Neuronal stem cell (in vitro differentiated cells): ENCODE data around the gene HOXB7.

ENCODE experiments used
- DNase-seq: peaks from one replicate; pipeline ENCODE4 v3.0.0-alpha.2; 2013; ENCODE audit warnings: low spot score
- H2AFZ ChIP-seq: one replicate; pipeline ENCODE4 v1.6.1; 2013; ENCODE audit warnings: mild to moderate bottlenecking, low read length, inconsistent platforms
- H2AK5ac ChIP-seq: 2 replicates; pipeline ENCODE4 v1.6.1; 2013; ENCODE audit warnings: low read depth, mild to moderate bottlenecking, inconsistent platforms, low read length, moderate library complexity, mixed read lengths
- H2BK120ac ChIP-seq: 2 replicates; pipeline ENCODE4 v1.6.1; 2013; ENCODE audit warnings: low read depth, mild to moderate bottlenecking, inconsistent platforms, low read length, moderate library complexity, mixed read lengths
- H2BK12ac ChIP-seq: one replicate; pipeline ENCODE4 v1.6.1; 2013; ENCODE audit warnings: low read length, inconsistent platforms
- H2BK15ac ChIP-seq: 2 replicates; pipeline ENCODE4 v1.6.1; 2013; ENCODE audit warnings: mild to moderate bottlenecking, low read length, inconsistent platforms, mixed read lengths
- H2BK5ac ChIP-seq: one replicate; pipeline ENCODE4 v1.6.1; 2013; ENCODE audit warnings: inconsistent platforms, mild to moderate bottlenecking, low read length, moderate library complexity
- H3K14ac ChIP-seq: one replicate; pipeline ENCODE4 v1.6.1; 2013; ENCODE audit warnings: low read length, inconsistent platforms
- H3K18ac ChIP-seq: 2 replicates; pipeline ENCODE4 v1.6.1; 2013; ENCODE audit warnings: low read length, inconsistent platforms
- H3K23ac ChIP-seq: 2 replicates; pipeline ENCODE4 v1.6.1; 2013; ENCODE audit warnings: low read depth, mild to moderate bottlenecking, mixed read lengths, low read length, inconsistent platforms; ENCODE audit not compliant: poor library complexity
- H3K27ac ChIP-seq: replicated peaks from 3 replicates; pipeline ENCODE4 v1.5.1; 2013; ENCODE audit warnings: low read length, inconsistent platforms
- H3K27me3 ChIP-seq, 3 experiments: 2 replicates each; pipeline ENCODE4 v1.6.1; 2013; ENCODE audit warnings: low read length in 3 of 3, mild to moderate bottlenecking in 2 of 3, inconsistent platforms in 1 of 3, low read depth in 1 of 3, mixed read lengths in 1 of 3, moderate library complexity in 1 of 3; ENCODE audit not compliant: control insufficient read depth in 3 of 3, insufficient read depth in 3 of 3
- H3K36me3 ChIP-seq, 2 donors: replicated peaks in 1 of 2; 2 replicates each; pipeline ENCODE4 v1.6.1; 2013; ENCODE audit warnings: low read length in 2 of 2; ENCODE audit not compliant: control insufficient read depth in 2 of 2, insufficient read depth in 2 of 2
- H3K4ac ChIP-seq: 2 replicates; pipeline ENCODE4 v1.6.1; 2013; ENCODE audit warnings: inconsistent platforms, mild to moderate bottlenecking, low read length, moderate library complexity
- H3K4me1 ChIP-seq, 2 donors: 1 replicate in 1 of 2; 2 replicates in 1 of 2; pipeline ENCODE4 v1.6.1; 2013; ENCODE audit warnings: low read length in 2 of 2, low read depth in 1 of 2; ENCODE audit not compliant: control insufficient read depth in 2 of 2, insufficient read depth in 1 of 2
- H3K4me2 ChIP-seq: one replicate; pipeline ENCODE4 v1.6.1; 2013; ENCODE audit warnings: mild to moderate bottlenecking, low read length, inconsistent platforms; ENCODE audit not compliant: insufficient read depth, poor library complexity, severe bottlenecking
- H3K4me3 ChIP-seq, 2 donors: 2 replicates each; pipeline ENCODE4 v1.5.1; 2013; ENCODE audit warnings: low read length in 2 of 2, mild to moderate bottlenecking in 2 of 2, inconsistent platforms in 1 of 2, moderate library complexity in 1 of 2
- H3K79me1 ChIP-seq: one replicate; pipeline ENCODE4 v1.6.1; 2013; ENCODE audit warnings: low read depth, mild to moderate bottlenecking, inconsistent platforms, low read length, moderate library complexity
- H3K9ac ChIP-seq: one replicate; pipeline ENCODE4 v1.6.1; 2013; ENCODE audit warnings: mild to moderate bottlenecking, low read depth, low read length, inconsistent platforms; ENCODE audit not compliant: poor library complexity
- H3K9me3 ChIP-seq, 2 donors: replicated peaks in 1 of 2; 2 replicates each; pipeline versions ENCODE3 to v1.6.1; 2013; ENCODE audit warnings: low read length in 2 of 2, mild to moderate bottlenecking in 2 of 2, inconsistent platforms in 1 of 2, low read depth in 1 of 2, mixed read lengths in 1 of 2, moderate library complexity in 1 of 2; ENCODE audit not compliant: control insufficient read depth in 2 of 2, insufficient read depth in 1 of 2
- H4K8ac ChIP-seq: one replicate; pipeline ENCODE4 v1.6.1; 2013; ENCODE audit warnings: low read depth, mild to moderate bottlenecking, inconsistent platforms, low read length, moderate library complexity
- H4K91ac ChIP-seq: one replicate; pipeline ENCODE4 v1.6.1; 2013; ENCODE audit warnings: low read length, low read depth, mild to moderate bottlenecking, inconsistent platforms; ENCODE audit not compliant: poor library complexity
- WGBS, 2 donors: extraction: QIAGEN DNeasy Blood & Tissue Kit; methylation state at CpG; one replicate each; pipeline ENCODE4 v1.1.7; 2013; ENCODE audit warnings: missing lambda C conversion rate in 2 of 2, mixed read lengths in 1 of 2; ENCODE audit not compliant: insufficient read length in 2 of 2, insufficient replicate concordance in 1 of 2; ENCODE audit errors: extremely low coverage in 2 of 2; 5-methylcytosine and 5-hydroxymethylcytosine counted together

HOXB7 gene

DNA sequence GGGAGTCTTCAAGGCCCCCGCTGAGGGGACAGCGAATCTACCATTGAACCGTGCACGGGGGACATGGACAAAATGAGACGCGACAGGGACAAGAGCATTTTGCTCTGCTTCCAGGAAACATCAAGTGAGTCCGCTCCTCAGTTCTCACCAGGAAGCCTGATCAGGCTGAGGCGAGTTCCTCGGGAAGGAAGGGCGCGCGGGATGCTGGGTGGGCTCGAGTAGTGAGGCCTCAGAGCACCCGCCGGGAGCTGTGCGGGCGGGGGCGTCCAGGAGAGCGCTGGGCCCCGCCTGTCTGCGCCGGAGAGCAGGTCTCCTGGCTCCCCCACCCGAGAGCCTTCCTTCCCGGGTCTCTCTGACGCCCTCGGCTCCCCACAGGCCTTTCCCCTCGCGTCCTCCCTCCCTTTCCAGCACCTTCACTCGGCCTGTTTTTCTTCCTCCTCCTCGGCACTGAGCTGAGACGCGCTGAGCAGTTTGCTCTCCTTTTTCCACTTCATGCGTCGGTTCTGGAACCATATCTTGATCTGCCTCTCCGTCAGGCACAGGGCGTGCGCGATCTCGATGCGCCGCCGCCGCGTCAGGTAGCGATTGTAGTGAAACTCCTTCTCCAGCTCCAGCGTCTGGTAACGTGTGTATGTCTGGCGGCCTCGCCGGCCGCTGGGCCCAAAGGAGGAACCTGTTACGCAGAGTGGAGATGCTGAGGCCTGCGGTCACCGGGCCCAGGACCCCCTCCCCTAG lies 14.7 kb downstream of the HOXB7 start:
- H3K4me1 ChIP-seq, result no peaks in the 10 kb centered on the region
- no peak overlapping the region for H3K27ac ChIP-seq
- WGBS, 2 donors, result no CpG with 5 or more reads among the region's 54 CpGs
- no peak overlapping the region for H2AK5ac ChIP-seq
- peaks cover 0 to 4% of the 10 kb centered on the region in 2 donors for H3K9me3 ChIP-seq
- no peak overlapping the region for H3K4ac ChIP-seq
- no peak overlapping the region for H4K91ac ChIP-seq
- H3K36me3 ChIP-seq, result no peaks in the 10 kb centered on the region
- H3K27me3 ChIP-seq, result peaks cover 71 to 100% (median 100%) of the 10 kb centered on the region in 3 experiments
- peak overlapping the region; percentile 29 for H2AFZ ChIP-seq
- H3K4me2 ChIP-seq, result no peak overlapping the region
- no peak for DNase-seq
- no peak overlapping the region for H3K4me3 ChIP-seq
- H3K79me1 ChIP-seq, result no peaks in the 10 kb centered on the region
- no peak overlapping the region for H2BK5ac ChIP-seq
- H3K18ac ChIP-seq, result no peak overlapping the region
- H3K9ac ChIP-seq, result no peak overlapping the region
- no peak overlapping the region for H3K14ac ChIP-seq
- no peak overlapping the region for H2BK15ac ChIP-seq
- H3K23ac ChIP-seq, result peak overlapping the region; percentile 3
- H2BK12ac ChIP-seq, result no peak overlapping the region
- H2BK120ac ChIP-seq, result no peak overlapping the region
- no peak overlapping the region for H4K8ac ChIP-seq

DNA sequence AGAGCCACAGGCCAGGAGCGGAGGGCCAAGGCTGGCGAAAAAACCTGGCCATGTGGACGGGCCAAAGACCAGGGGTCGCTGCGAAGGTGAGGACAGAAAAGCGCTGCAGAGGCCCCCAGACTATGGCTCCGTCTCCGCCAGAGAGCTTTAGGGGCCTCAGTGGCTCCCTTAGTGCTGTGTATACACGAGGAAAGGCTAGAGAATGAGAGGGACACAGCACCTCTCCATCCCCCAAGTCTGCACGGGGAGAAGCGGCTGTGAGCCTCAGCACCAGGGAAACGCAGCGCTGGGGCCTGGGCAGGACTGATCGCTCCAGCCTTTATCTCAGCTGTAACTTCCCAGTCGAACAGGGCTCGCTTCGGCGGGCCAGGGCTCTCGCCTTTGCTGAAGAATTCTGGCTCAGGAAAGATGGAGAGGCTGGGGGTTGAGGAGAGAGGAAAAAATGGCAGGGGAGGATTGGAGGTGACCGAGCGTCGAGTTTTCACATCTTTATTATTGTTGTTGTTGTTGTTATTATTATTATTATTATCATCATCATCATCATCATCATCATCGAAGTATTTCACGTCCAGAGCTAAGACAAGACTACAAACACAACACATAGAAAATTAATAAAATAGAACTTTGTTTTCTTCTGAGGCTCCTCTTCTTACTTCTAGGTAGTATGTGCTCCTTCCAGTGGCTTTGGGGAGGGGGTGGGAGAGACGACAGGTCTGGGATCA lies 15.4 kb downstream of the HOXB7 start:
- H2BK120ac ChIP-seq, result no peak overlapping the region

DNA sequence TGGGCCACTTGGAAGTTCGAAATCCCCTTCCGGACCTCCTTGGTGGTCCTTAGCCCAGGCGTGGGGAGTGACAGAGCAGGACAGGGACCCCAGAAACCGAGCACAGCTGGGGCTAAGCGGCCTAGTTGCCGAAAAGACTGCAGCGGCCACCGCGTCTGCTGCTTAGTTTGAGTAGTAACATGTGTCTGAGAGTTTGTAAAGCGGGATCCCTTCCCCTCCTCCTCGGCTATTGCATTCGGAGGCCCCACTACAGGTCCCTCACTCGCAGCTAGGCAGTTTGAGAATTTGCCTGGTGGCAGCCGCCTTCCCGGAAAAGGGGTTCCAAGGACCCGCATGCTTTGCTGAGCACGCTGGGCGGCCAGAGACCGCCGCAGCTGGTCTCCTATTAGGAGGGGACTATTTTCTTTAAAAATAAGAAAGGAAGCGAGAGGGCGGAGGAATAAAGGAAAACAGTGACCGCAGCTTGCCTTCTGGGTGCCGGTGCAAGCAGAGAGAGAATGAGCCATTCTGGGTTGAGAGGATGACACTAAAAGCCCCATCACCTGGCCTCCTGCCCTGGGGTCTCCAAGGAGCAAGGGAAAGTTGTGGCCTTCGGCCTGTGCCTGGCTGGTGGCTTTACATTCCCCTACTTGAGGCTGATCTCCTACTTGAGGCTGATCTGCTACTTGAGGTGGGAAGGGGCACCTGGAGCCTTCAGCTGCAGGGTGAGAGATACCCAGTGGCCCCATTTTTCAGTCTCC lies 16.1 kb downstream of the HOXB7 start:
- Histone ChIP-seq H4K8ac (no peak overlapping the region), H2BK120ac (no peak overlapping the region), H3K4me2 (no peak overlapping the region), H2AFZ (peak overlapping the region; percentile 53), H4K91ac (no peak overlapping the region), H3K36me3 (no peaks in the 10 kb centered on the region), H3K4ac (no peak overlapping the region), H3K27ac (no peak overlapping the region), H2BK5ac (no peak overlapping the region), H2BK12ac (no peak overlapping the region), H3K79me1 (no peaks in the 10 kb centered on the region), H3K9me3 (peaks cover 0 to 4% of the 10 kb centered on the region in 2 donors), H3K18ac (no peak overlapping the region), H3K9ac (no peak overlapping the region), H3K27me3 (peaks cover 66 to 100% (median 100%) of the 10 kb centered on the region in 3 experiments), H2AK5ac (no peak overlapping the region), H2BK15ac (no peak overlapping the region), H3K14ac (no peak overlapping the region), H3K4me3 (no peak overlapping the region), H3K23ac (no peak overlapping the region), H3K4me1 (no peaks in the 10 kb centered on the region)
- DNase-seq, result no peak
- no CpG with 5 or more reads among the region's 25 CpGs for WGBS, 2 donors

More for the DNA sequence above, 15.4 kb downstream of the HOXB7 start:
- Histone ChIP-seq H3K4me2 (no peak overlapping the region), H3K36me3 (no peaks in the 10 kb centered on the region), H3K79me1 (no peaks in the 10 kb centered on the region), H3K27ac (no peak overlapping the region), H3K27me3 (peaks cover 68 to 100% (median 100%) of the 10 kb centered on the region in 3 experiments), H3K18ac (no peak overlapping the region), H3K9me3 (peaks cover 0 to 4% of the 10 kb centered on the region in 2 donors), H2BK5ac (no peak overlapping the region), H2AFZ (no peak overlapping the region), H3K4me1 (no peaks in the 10 kb centered on the region), H2BK15ac (no peak overlapping the region), H2BK12ac (no peak overlapping the region), H4K91ac (no peak overlapping the region), H4K8ac (no peak overlapping the region), H3K14ac (no peak overlapping the region), H2AK5ac (no peak overlapping the region), H3K4ac (no peak overlapping the region), H3K23ac (no peak overlapping the region), H3K4me3 (no peak overlapping the region), H3K9ac (no peak overlapping the region)
- no peak for DNase-seq
- WGBS, 2 donors, result no CpG with 5 or more reads among the region's 25 CpGs
